ENCODE data around the gene DIO3. TPM values are rescaled to one million over a fixed set of nuclear protein-coding genes. Genes with fewer than 3 reads are reported as not detected.

Gene DIO3
- total and polyA plus RNA-seq, 2 of the 13 experiments (the other 11 are each of a cell fraction or from before 2014, with no cell fraction given): not detected

DNA sequence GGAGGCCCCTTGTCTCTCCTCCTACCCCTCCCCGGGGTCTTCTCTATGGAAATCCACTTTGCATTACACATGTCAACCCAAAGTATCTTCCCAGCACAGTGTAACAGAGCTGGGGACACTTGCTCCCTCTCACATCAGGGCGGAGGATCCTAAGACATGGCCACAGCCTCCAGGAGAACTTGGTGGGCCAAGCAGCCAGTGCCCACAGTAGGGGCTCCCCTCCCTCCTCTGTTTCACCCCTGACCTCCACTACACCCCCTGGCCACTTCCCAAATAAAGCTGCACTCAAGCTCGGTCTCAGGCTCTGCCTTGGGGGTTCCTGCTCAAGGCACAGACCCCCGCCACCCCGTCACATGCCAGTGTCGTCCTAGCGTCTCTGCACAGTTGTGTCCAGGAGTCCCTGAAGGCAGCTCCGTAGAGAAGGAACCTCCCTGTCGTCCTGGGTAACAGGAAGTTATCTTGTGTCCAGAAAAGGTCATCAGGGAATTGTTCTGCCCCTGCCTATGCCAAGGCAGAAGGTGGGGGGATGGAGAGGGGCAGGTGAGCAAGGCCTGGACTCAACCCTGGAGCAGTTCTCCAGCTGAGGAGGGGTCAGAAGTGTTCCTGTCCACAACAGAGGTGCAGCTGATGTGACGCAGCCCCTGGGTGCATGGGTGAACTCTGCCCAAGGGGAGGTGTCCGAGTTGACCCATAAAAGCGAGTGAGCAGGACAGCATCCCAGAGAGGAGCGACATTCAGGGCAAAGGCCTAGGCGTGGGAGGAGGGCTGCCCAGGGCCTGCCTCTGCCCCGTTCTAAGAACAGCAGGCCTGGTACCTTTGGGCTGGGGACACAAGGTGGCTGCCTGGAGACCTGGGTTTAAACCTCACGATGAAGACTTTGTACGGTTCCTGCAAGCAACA is 25.5 kb downstream of the DIO3 start:
- no peaks in the 10 kb centered on the region for H4K20me1 ChIP-seq (ENCODE audit: insufficient read depth, low read length)
- no peak overlapping the region for H3K9ac ChIP-seq (ENCODE audit: insufficient read depth, low read depth, low read length)
- TF ChIP-seq ZNF460 (CRISPR knock-in tag; IDR thresholded peaks at IDR 0.05; ENCODE audit: borderline replicate concordance) (no peak), MYNN (CRISPR knock-in tag; IDR thresholded peaks at IDR 0.05; ENCODE audit: low read depth) (no peak), HNF4G (IDR thresholded peaks at IDR 0.05; ENCODE audit: borderline replicate concordance, low read depth, low read length) (no peak), HNF4G (CRISPR knock-in tag; IDR thresholded peaks at IDR 0.05; ENCODE audit: borderline replicate concordance, low read depth) (no peak), ZNF207 (IDR thresholded peaks at IDR 0.05; ENCODE audit: borderline replicate concordance) (no peak)
- H2AFZ ChIP-seq (ENCODE audit: low read length): no peak overlapping the region
- in situ Hi-C loops (cut with HindIII; ENCODE audit: extremely low pct_ligation_motif_present, low pct_unique_long_range_greater_than_20kb) (no loop called here), intact Hi-C loops (cut with micrococcal nuclease; ENCODE audit: unreplicated experiment) (no loop called here)
- no peaks in the 10 kb centered on the region for H3K9me3 ChIP-seq (ENCODE audit: low read length)
- BruUV-seq (replicated peaks): no TSS peak
- CTCF ChIA-PET (ENCODE audit: low intra/inter-chr PET ratio, low total read pairs): no interaction called here
- H3K79me2 ChIP-seq (ENCODE audit: insufficient read depth, low read length): no peaks in the 10 kb centered on the region
- FAIRE-seq: no peak
- whole genome bisulfite sequencing (ENCODE audit: low lambda C conversion rate): 45% methylated on average over 10 of the region's 17 CpGs
- POLR2A ChIA-PET: no interaction called here
- peak; percentile 19; the same call in 1 of the 3 replicates for ATAC-seq
- no peak overlapping the region for H3K4me3 ChIP-seq (replicated peaks in 1 of 3; ENCODE audit: insufficient read depth in 1 of 3, low read depth in 2 of 3, low read length in 3 of 3)
- H3K27ac ChIP-seq (ENCODE audit: extremely low read length, insufficient read depth, low read length): no peak overlapping the region
- H3K4me2 ChIP-seq (ENCODE audit: low read depth, low read length): no peak overlapping the region
- no peak for DNase-seq (ENCODE audit: low spot score)
- H3K36me3 ChIP-seq (replicated peaks in 1 of 2; ENCODE audit: control insufficient read depth in 1 of 2, insufficient read depth in 2 of 2, low read length in 2 of 2): no peaks in the 10 kb centered on the region
- H3K27me3 ChIP-seq (ENCODE audit: control insufficient read depth in 1 of 2, insufficient read depth in 2 of 2, low read length in 2 of 2): peaks cover 7 to 19% of the 10 kb centered on the region in 2 experiments; a peak in 4 of 5 replicates
- H3K4me1 ChIP-seq (ENCODE audit: insufficient read depth, low read length): peaks cover 31% of the 10 kb centered on the region

DNA sequence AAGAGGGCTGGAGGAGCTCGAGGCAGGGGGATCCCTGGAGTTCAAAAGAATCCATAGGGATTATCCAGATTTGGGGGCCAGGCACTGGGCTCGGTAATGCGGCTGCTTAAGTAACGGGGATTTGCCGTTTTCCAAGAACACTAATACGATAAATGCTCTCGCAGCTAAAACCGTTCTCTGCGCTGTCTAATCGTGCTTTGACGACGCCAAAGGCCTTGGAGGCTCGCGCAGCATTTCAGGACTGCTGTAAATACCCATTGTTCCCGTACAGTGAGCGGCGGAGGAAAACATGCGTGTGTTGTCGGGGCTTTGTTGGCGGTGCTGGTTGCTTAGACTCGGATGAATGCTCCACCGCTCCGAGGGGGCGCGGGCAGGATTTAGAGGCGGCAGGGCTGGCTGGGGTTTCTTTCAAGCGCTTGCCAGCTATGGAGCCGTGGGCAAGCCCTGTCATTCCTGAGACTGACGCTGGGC is 26.2 kb downstream of the DIO3 start:
- H3K4me1 ChIP-seq (ENCODE audit: insufficient read depth, low read length): peaks cover 31% of the 10 kb centered on the region
- no TSS peak for BruUV-seq (replicated peaks)
- in situ Hi-C loops (cut with HindIII; ENCODE audit: extremely low pct_ligation_motif_present, low pct_unique_long_range_greater_than_20kb): no loop called here
- H2AFZ ChIP-seq (ENCODE audit: low read length): no peak overlapping the region
- no peaks in the 10 kb centered on the region for H4K20me1 ChIP-seq (ENCODE audit: insufficient read depth, low read length)
- WGBS (ENCODE audit: low lambda C conversion rate): 80% methylated on average over 28 of the region's 29 CpGs
- CTCF ChIA-PET (ENCODE audit: low intra/inter-chr PET ratio, low total read pairs): no interaction called here
- no peak overlapping the region for H3K9ac ChIP-seq (ENCODE audit: insufficient read depth, low read depth, low read length)
- intact Hi-C loops (cut with micrococcal nuclease; ENCODE audit: unreplicated experiment): no loop called here
- no peak overlapping the region for H3K27ac ChIP-seq (ENCODE audit: extremely low read length, insufficient read depth, low read length)
- no peaks in the 10 kb centered on the region for H3K79me2 ChIP-seq (ENCODE audit: insufficient read depth, low read length)
- no peak for DNase-seq (ENCODE audit: low spot score)
- no peaks in the 10 kb centered on the region for H3K36me3 ChIP-seq (replicated peaks in 1 of 2; ENCODE audit: control insufficient read depth in 1 of 2, insufficient read depth in 2 of 2, low read length in 2 of 2)
- POLR2A ChIA-PET: no interaction called here
- no peak for FAIRE-seq
- H3K4me3 ChIP-seq (replicated peaks in 1 of 3; ENCODE audit: insufficient read depth in 1 of 3, low read depth in 2 of 3, low read length in 3 of 3): no peak overlapping the region
- H3K9me3 ChIP-seq (ENCODE audit: low read length): no peaks in the 10 kb centered on the region
- H3K4me2 ChIP-seq (ENCODE audit: low read depth, low read length): no peak overlapping the region
- H3K27me3 ChIP-seq (ENCODE audit: control insufficient read depth in 1 of 2, insufficient read depth in 2 of 2, low read length in 2 of 2): peaks cover 5 to 19% of the 10 kb centered on the region in 2 experiments; a peak in 4 of 5 replicates
- ATAC-seq: no peak
- TF ChIP-seq STAG1 (CRISPR knock-in tag; IDR thresholded peaks at IDR 0.05): no peak
- TF ChIP-seq AHDC1 (CRISPR knock-in tag; IDR thresholded peaks at IDR 0.05; ENCODE audit: borderline replicate concordance): no peak
